Spleen (tissue), 7 donors: ENCODE measurements around the gene PDE4B.

Source experiments
- POLR2A ChIP-seq, 3 donors: fragments of 450-650 bp; IDR thresholded peaks; one replicate each; pipeline ENCODE4 v1.5.1; 2017; ENCODE audit warnings: antibody characterized with exemption in 3 of 3, mild to moderate bottlenecking in 1 of 3
- POLR2AphosphoS5 ChIP-seq, 3 donors: sonication (generic); formaldehyde crosslinking; IDR thresholded peaks; one replicate each; pipeline ENCODE4 v1.5.1; 2017; ENCODE audit warnings: antibody characterized with exemption in 3 of 3
- TF ChIP-seq, protein P1 (sequence below), 11 experiments: fragments of 200-600 bp in 7 of 11; fragments of 450-650 bp in 4 of 11; sonication (generic) in 4 of 11; IDR thresholded peaks in 8 of 11; conservative IDR thresholded peaks in 3 of 11; 1 replicate in 7 of 11; 2 replicates in 4 of 11; pipeline versions ENCODE4 v1.4.0 to v1.8.0; 2016 to 2021; ENCODE audit warnings: antibody characterized with exemption in 11 of 11, inconsistent platforms in 4 of 11, mild to moderate bottlenecking in 1 of 11
- donor health status: DM: no; HTN: no; CAD: no; lungs with moderate emphysema.
- donor health status: DM: no; HTN: no; CAD: no.
- donor health status: DM: no; HTN: no; CAD: no.

DNA sequence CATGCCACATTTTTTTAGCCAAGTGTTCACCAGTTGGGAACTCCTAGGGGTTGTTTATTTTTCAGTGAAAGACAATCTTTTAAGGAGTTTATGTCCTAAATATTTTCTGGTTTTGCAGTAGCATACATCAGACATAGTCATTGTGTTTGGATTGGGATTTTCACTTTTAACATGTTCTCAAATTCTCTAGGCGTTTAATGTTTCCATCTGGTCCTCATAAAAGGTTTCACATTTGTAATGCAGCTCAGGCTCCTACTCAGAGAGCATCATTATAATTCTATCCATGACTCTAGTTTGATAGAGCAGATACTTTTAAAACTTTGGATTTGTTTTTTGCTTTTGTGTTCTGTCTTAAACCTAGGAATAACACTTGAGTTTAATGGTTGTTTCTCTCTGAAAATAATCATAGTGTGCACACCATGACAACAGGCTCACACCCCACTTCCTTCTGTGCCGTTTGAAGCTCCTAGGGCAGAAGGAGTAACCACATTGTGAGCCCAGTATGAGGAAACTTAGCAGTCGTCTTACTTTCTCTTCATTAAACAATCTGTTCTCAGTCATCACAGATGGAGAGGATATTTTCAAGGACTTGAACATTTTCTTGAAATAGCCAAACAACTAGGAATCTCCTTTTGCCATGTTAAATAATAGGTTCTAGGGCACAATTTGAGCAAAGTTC, 219.6 kb downstream of the PDE4B start:
- TF ChIP-seq, protein P1, sequence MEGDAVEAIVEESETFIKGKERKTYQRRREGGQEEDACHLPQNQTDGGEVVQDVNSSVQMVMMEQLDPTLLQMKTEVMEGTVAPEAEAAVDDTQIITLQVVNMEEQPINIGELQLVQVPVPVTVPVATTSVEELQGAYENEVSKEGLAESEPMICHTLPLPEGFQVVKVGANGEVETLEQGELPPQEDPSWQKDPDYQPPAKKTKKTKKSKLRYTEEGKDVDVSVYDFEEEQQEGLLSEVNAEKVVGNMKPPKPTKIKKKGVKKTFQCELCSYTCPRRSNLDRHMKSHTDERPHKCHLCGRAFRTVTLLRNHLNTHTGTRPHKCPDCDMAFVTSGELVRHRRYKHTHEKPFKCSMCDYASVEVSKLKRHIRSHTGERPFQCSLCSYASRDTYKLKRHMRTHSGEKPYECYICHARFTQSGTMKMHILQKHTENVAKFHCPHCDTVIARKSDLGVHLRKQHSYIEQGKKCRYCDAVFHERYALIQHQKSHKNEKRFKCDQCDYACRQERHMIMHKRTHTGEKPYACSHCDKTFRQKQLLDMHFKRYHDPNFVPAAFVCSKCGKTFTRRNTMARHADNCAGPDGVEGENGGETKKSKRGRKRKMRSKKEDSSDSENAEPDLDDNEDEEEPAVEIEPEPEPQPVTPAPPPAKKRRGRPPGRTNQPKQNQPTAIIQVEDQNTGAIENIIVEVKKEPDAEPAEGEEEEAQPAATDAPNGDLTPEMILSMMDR (IDR thresholded peaks at IDR 0.05 in 8 of 11, conservative IDR thresholded peaks at IDR 0.05 in 3 of 11) = no peak
- TF ChIP-seq POLR2AphosphoS5 (IDR thresholded peaks at IDR 0.05) (no peak), POLR2A (IDR thresholded peaks at IDR 0.05) (no peak)
